K562 (cell line): ENCODE results near the gene CYB5B. TPM values are rescaled to one million over a fixed set of nuclear protein-coding genes. Genes with fewer than 3 reads are reported as not detected.
A peak's percentile ranks its signal among the peaks of the same experiment; 100 is the strongest.

Experiments used
- CC2D1A ChIP-seq: fragments of 450-650 bp; IDR thresholded peaks from 2 replicates; pipeline ENCODE4 v1.6.1; 2017; ENCODE audit warnings: mild to moderate bottlenecking
- ESRRA ChIP-seq: fragments of 450-650 bp; IDR thresholded peaks from 2 replicates; pipeline ENCODE4 v1.6.1; 2014; ENCODE audit warnings: low read depth, mild to moderate bottlenecking, moderate library complexity, borderline replicate concordance
- JUN ChIP-seq, 2 experiments: sonication (generic) in 1 of 2; formaldehyde crosslinking in 1 of 2; IDR thresholded peaks; 2 replicates each; pipeline versions ENCODE4 v1.6.1 to v1.8.0; 2012 to 2022; ENCODE audit warnings: borderline replicate concordance in 2 of 2, mild to moderate bottlenecking in 2 of 2, improper control_type of control experiment in 1 of 2, low read depth in 1 of 2, low read length in 1 of 2, missing genetic modification reagents in 1 of 2
- POLR2A ChIP-seq: fragments of 450-650 bp; conservative IDR thresholded peaks from 2 replicates; pipeline ENCODE4 v1.6.1; 2016
- RBM14 ChIP-seq: fragments of 200-400 bp; formaldehyde crosslinking; IDR thresholded peaks from 2 replicates; pipeline ENCODE4 v1.6.1; 2018; ENCODE audit warnings: low read depth, mild to moderate bottlenecking, low read length, moderate library complexity, borderline replicate concordance; ENCODE audit not compliant: insufficient read depth
- RBM39 ChIP-seq: fragments of 200-400 bp; formaldehyde crosslinking; optimal IDR thresholded peaks from 2 replicates; pipeline ENCODE3; 2018; ENCODE audit warnings: low read depth, low read length
- RERE ChIP-seq: sonication (generic); formaldehyde crosslinking; IDR thresholded peaks from 2 replicates; pipeline ENCODE4 v1.8.0; 2023; ENCODE audit warnings: missing genetic modification reagents, mild to moderate bottlenecking, borderline replicate concordance
- TAF9B ChIP-seq: fragments of 450-650 bp; IDR thresholded peaks from 2 replicates; pipeline ENCODE4 v1.6.1; 2018; ENCODE audit warnings: mild to moderate bottlenecking; ENCODE audit not compliant: partially characterized antibody
- UBTF ChIP-seq, 2 experiments: IDR thresholded peaks; 2 replicates each; pipeline ENCODE4 v1.6.1; 2012; ENCODE audit warnings: improper control_type of control experiment in 2 of 2, low read depth in 2 of 2, low read length in 2 of 2, borderline replicate concordance in 1 of 2
- USF2 ChIP-seq: sonication (generic); formaldehyde crosslinking; IDR thresholded peaks from 2 replicates; pipeline ENCODE4 v1.5.0; 2020; ENCODE audit warnings: missing genetic modification reagents
- ZFP30 ChIP-seq: fragments of 250-450 bp; sonication (Bioruptor Pico); IDR thresholded peaks from 2 replicates; pipeline ENCODE4 v1.8.0; 2022; ENCODE audit warnings: moderate library complexity, mild to moderate bottlenecking, inconsistent platforms, borderline replicate concordance
- ZNF445 ChIP-seq: fragments of 250-450 bp; sonication (Bioruptor Pico); IDR thresholded peaks from 2 replicates; pipeline ENCODE4 v1.4.0; 2020; ENCODE audit warnings: low read depth, mild to moderate bottlenecking, moderate library complexity
- ZNF764 ChIP-seq: fragments of 250-450 bp; sonication (Bioruptor Pico); IDR thresholded peaks from 2 replicates; pipeline ENCODE4 v1.4.0; 2020; ENCODE audit warnings: low read depth, mild to moderate bottlenecking, moderate library complexity
- polyA plus RNA-seq, 8 experiments: library from polyadenylated mRNA; depleted of rRNA in 4 of 8; stranded (reverse) in 5 of 8; unstranded in 3 of 8; fragments of >200 nt; fragmentation: Nextera tagmentation in 2 of 8; fragmentation: Illumina TruSeq in 1 of 8; extraction: Ambion mirVana in 2 of 8; extraction: Trizol in 1 of 8; gene quantifications; 2 replicates each; pipeline versions ENCODE4 v1.2.1 to v1.2.3, GENCODE V29; 2011 to 2014; ENCODE audit warnings: inconsistent platforms in 1 of 8, missing spikeins in 1 of 8
- total RNA-seq, 7 experiments: library from RNA; depleted of rRNA in 6 of 7; stranded (reverse); fragments of >200 nt in 6 of 7; fragmentation: Illumina TruSeq in 2 of 7; extraction: Trizol in 2 of 7; gene quantifications; 2 replicates each; pipeline versions ENCODE4 v1.2.1 to v1.2.3, GENCODE V29; 2011 to 2021; ENCODE audit warnings: low replicate concordance in 1 of 7
- TF ChIP-seq, protein P1 (sequence below): sonication (generic); formaldehyde crosslinking; IDR thresholded peaks from 2 replicates; pipeline ENCODE4 v1.8.1; 2023; ENCODE audit warnings: mild to moderate bottlenecking, missing genetic modification reagents

CYB5B gene
- total and polyA plus RNA-seq, 9 of the 15 experiments (the other 6 are each of a cell fraction or from before 2014, with no cell fraction given), result 29.9 to 274 (median 136) TPM

DNA sequence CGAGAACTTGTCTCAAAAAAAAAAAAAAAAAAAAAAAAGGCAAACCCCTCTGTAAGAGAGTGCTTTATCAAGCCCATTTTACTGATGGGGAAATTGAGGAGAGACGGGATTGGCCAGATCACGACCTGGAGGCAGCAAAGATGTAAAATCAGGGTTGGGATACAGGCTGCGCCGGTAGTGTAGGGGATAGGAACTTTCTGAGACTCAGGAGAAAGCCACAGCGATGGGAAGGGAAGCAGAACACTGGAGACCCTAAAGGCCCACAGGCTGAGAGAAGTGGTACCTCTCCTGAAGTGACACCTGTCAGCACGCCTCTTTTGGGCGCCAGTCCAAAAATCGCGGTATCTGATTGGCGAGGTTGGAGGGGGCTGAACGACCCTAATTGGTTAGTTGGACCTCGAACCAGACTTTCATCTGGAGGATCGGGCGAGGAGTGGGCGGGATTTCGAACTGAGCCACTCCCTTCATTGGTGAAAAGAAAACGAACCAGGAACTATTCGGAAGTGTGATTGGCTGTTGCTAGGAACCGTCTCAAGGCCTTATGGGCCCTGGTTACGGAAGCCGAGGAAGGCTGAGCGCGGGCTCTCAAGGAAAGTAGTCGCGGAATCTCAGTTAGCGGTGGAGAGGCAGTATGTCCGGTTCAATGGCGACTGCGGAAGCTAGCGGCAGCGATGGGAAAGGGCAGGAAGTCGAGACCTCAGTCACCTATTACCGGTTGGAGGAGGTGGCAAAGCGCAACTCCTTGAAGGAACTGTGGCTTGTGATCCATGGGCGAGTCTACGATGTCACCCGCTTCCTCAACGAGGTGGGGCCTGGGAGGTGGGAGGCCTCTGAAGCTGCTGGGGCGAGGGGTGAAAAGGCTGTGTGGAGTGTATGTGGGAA is at the start of gene CYB5B (continued):
- TF ChIP-seq, protein P1, sequence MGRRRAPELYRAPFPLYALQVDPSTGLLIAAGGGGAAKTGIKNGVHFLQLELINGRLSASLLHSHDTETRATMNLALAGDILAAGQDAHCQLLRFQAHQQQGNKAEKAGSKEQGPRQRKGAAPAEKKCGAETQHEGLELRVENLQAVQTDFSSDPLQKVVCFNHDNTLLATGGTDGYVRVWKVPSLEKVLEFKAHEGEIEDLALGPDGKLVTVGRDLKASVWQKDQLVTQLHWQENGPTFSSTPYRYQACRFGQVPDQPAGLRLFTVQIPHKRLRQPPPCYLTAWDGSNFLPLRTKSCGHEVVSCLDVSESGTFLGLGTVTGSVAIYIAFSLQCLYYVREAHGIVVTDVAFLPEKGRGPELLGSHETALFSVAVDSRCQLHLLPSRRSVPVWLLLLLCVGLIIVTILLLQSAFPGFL (CRISPR knock-in tag), result no peak
- no peak for TF ChIP-seq ZNF445 (CRISPR knock-in tag)
- TF ChIP-seq JUN (IDR thresholded peaks at IDR 0.05; ENCODE audit: borderline replicate concordance, low read depth, low read length), result no peak
- no peak for TF ChIP-seq JUN (CRISPR knock-in tag; IDR thresholded peaks at IDR 0.05; ENCODE audit: borderline replicate concordance)
- TF ChIP-seq RERE, result no peak
- no peak for TF ChIP-seq ESRRA
- no peak for TF ChIP-seq RBM14
- no peak for TF ChIP-seq ZNF764 (CRISPR knock-in tag)
- TF ChIP-seq RBM39, result no peak
- peak; percentile 98 for TF ChIP-seq CC2D1A
- TF ChIP-seq UBTF (IDR thresholded peaks at IDR 0.05; ENCODE audit: borderline replicate concordance in 1 of 2, low read depth in 2 of 2, low read length in 2 of 2), result no peak
- peak; percentile 95 for TF ChIP-seq POLR2A
- TF ChIP-seq USF2 (CRISPR knock-in tag), result no peak
- no peak for TF ChIP-seq ZFP30 (CRISPR knock-in tag)
- TF ChIP-seq TAF9B, result peak; percentile 56
